HEK293 (cell line): ENCODE measurements around the gene AP1G2.

Experiments
- BCL6B ChIP-seq: fragments of 450-650 bp; formaldehyde crosslinking; IDR thresholded peaks from 2 replicates; pipeline ENCODE4 v1.5.1; 2017; ENCODE audit warnings: missing biosample characterization, missing genetic modification characterization
- CTCF ChIP-seq: fragments of 450-650 bp; formaldehyde crosslinking; IDR thresholded peaks from 2 replicates; pipeline ENCODE4 v1.5.1; 2016; ENCODE audit warnings: missing biosample characterization, missing genetic modification characterization
- KLF9 ChIP-seq: fragments of 450-650 bp; formaldehyde crosslinking; IDR thresholded peaks from 2 replicates; pipeline ENCODE4 v1.5.1; 2016; ENCODE audit warnings: missing biosample characterization, missing genetic modification characterization, low read depth
- ZBTB44 ChIP-seq: fragments of 450-650 bp; IDR thresholded peaks from 2 replicates; pipeline ENCODE4 v1.5.1; 2018; ENCODE audit warnings: missing biosample characterization, mild to moderate bottlenecking, missing genetic modification characterization
- ZNF133 ChIP-seq: fragments of 450-650 bp; formaldehyde crosslinking; IDR thresholded peaks from 2 replicates; pipeline ENCODE4 v1.5.1; 2016; ENCODE audit warnings: missing biosample characterization, missing genetic modification characterization
- ZNF549 ChIP-seq: fragments of 450-650 bp; IDR thresholded peaks from 2 replicates; pipeline ENCODE4 v1.5.1; 2018; ENCODE audit warnings: missing biosample characterization, missing genetic modification characterization, mild to moderate bottlenecking, inconsistent platforms, moderate library complexity
- ZSCAN4 ChIP-seq: fragments of 450-650 bp; formaldehyde crosslinking; IDR thresholded peaks from 2 replicates; pipeline ENCODE4 v1.5.1; 2017; ENCODE audit warnings: missing biosample characterization, missing genetic modification characterization

- TF ChIP-seq KLF9 (tag by site-specific recombination) (no peak), BCL6B (tag by site-specific recombination) (no peak), ZNF133 (tag by site-specific recombination) (no peak), CTCF (tag by site-specific recombination) (no peak), ZSCAN4 (no peak), ZBTB44 (tag by site-specific recombination) (no peak), ZNF549 (tag by site-specific recombination) (no peak)
Observed at GRCh38 chr14:23610090-23610814, 42.7 kb upstream of the AP1G2 start.
